HUDEP-2 (cell line): ENCODE data around the gene MAP3K5.
"Not testable (repeated sequence)": the region's sequence is repeated elsewhere in the genome, so short reads cannot be mapped to it uniquely, and the experiment has no call there.

Source experiments
- DNase-seq, 76 experiments: peaks; one replicate each; lab custom pipeline; 2025; ENCODE audit not compliant: unreplicated experiment in 76 of 76; lab: John Stamatoyannopoulos, UW

The MAP3K5 gene

GRCh38 chr6:136591617-136592016 is 200.7 kb downstream of the MAP3K5 start:
- DNase-seq = no peak

GRCh38 chr6:136590846-136591245 is 201.4 kb downstream of the MAP3K5 start:
- not testable (repeated sequence) for DNase-seq

- no peak for DNase-seq
These were observed 204.8 kb downstream of the MAP3K5 start for GRCh38 chr6:136587527-136587926.

- no peak for DNase-seq
These were observed 206.0 kb downstream of the MAP3K5 start for GRCh38 chr6:136586295-136586694.

- DNase-seq = not testable (repeated sequence)
These were observed 206.8 kb downstream of the MAP3K5 start for GRCh38 chr6:136585523-136585922.

- not testable (repeated sequence) for DNase-seq
These were observed 208.0 kb downstream of the MAP3K5 start for GRCh38 chr6:136584290-136584689.

GRCh38 chr6:136582711-136583471 is 209.4 kb downstream of the MAP3K5 start:
- DNase-seq = no peak

- no peak for DNase-seq
These were observed 212.5 kb downstream of the MAP3K5 start for GRCh38 chr6:136579800-136580199.

GRCh38 chr6:136576821-136577220 is 215.5 kb downstream of the MAP3K5 start:
- DNase-seq = no peak

- DNase-seq = no peak
These were observed 220.8 kb downstream of the MAP3K5 start for GRCh38 chr6:136571496-136571895.

GRCh38 chr6:136571065-136571464 is 221.2 kb downstream of the MAP3K5 start:
- DNase-seq = no peak

- DNase-seq = no peak
These were observed 224.1 kb downstream of the MAP3K5 start for GRCh38 chr6:136568129-136568528.

GRCh38 chr6:136567688-136568087 is 224.6 kb downstream of the MAP3K5 start:
- no peak for DNase-seq

- DNase-seq = no peak
These were observed 225.4 kb downstream of the MAP3K5 start for GRCh38 chr6:136566851-136567250.

GRCh38 chr6:136566007-136566487 is 226.2 kb downstream of the MAP3K5 start:
- DNase-seq = no peak

- no peak for DNase-seq
These were observed 228.1 kb downstream of the MAP3K5 start for GRCh38 chr6:136564180-136564579.

- no peak for DNase-seq
These were observed 228.7 kb downstream of the MAP3K5 start for GRCh38 chr6:136563386-136564152.

GRCh38 chr6:136562211-136562610 is 230.1 kb downstream of the MAP3K5 start:
- DNase-seq = no peak

GRCh38 chr6:136553166-136553787 is 239.0 kb downstream of the MAP3K5 start:
- DNase-seq = no peak

GRCh38 chr6:136552054-136552453 is 240.2 kb downstream of the MAP3K5 start:
- no peak for DNase-seq

- no peak for DNase-seq
These were observed 241.2 kb downstream of the MAP3K5 start for GRCh38 chr6:136551103-136551502.
